ENCODE measurements around the gene TRIM47.

The TRIM47 gene

GRCh38 chr17:75919611-75920010, 41.2 kb upstream of the TRIM47 start:
- Histone ChIP-seq H3K4me1 (ENCODE audit: control insufficient read depth, insufficient read depth, low read length) (no peaks in the 10 kb centered on the region), H3K4me3 (ENCODE audit: low read depth, low read length) (no peak overlapping the region), H3K27me3 (ENCODE audit: control insufficient read depth, insufficient read depth, low read length) (no peaks in the 10 kb centered on the region), H3K27ac (ENCODE audit: low read depth, low read length) (no peak overlapping the region), H3K9me3 (ENCODE audit: control insufficient read depth, insufficient read depth, low read length) (no peaks in the 10 kb centered on the region), H3K36me3 (ENCODE audit: control insufficient read depth, insufficient read depth, low read length) (peaks cover 33% of the 10 kb centered on the region), H3K9ac (ENCODE audit: low read depth, low read length) (no peak overlapping the region)

DNA sequence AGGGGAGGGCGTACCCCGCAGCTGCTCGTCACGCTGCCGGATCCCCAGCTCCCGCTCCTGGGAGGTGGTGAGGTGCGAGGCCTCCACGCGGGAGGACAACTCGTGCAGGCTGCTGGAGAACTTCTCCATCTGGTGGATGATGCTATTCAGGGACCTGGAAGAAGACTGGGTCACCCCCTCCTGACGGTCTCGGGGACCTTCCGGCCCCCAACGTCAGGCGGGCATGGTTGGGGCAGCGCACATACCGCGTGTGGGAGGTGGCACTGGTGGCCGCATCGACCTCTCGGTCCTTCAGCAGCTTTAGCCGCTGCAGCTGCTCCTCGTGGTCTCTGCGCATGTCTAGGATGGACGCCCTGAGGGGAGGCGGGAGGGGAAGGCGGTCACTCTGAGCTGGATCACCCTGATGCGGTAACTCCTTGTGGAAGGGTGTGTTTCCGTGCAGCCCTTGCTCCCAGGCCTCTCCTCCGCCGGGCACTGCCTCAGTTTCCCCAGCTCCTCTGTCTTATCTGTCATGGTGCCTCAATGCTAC, 39.6 kb upstream of the TRIM47 start:
- Histone ChIP-seq H3K4me1 (ENCODE audit: control insufficient read depth, insufficient read depth, low read length) (no peaks in the 10 kb centered on the region), H3K36me3 (ENCODE audit: control insufficient read depth, insufficient read depth, low read length) (peaks cover 30% of the 10 kb centered on the region), H3K27ac (ENCODE audit: low read depth, low read length) (no peak overlapping the region), H3K9me3 (ENCODE audit: control insufficient read depth, insufficient read depth, low read length) (no peaks in the 10 kb centered on the region), H3K27me3 (ENCODE audit: control insufficient read depth, insufficient read depth, low read length) (no peaks in the 10 kb centered on the region), H3K4me3 (ENCODE audit: low read depth, low read length) (no peak overlapping the region), H3K9ac (ENCODE audit: low read depth, low read length) (no peak overlapping the region)

DNA sequence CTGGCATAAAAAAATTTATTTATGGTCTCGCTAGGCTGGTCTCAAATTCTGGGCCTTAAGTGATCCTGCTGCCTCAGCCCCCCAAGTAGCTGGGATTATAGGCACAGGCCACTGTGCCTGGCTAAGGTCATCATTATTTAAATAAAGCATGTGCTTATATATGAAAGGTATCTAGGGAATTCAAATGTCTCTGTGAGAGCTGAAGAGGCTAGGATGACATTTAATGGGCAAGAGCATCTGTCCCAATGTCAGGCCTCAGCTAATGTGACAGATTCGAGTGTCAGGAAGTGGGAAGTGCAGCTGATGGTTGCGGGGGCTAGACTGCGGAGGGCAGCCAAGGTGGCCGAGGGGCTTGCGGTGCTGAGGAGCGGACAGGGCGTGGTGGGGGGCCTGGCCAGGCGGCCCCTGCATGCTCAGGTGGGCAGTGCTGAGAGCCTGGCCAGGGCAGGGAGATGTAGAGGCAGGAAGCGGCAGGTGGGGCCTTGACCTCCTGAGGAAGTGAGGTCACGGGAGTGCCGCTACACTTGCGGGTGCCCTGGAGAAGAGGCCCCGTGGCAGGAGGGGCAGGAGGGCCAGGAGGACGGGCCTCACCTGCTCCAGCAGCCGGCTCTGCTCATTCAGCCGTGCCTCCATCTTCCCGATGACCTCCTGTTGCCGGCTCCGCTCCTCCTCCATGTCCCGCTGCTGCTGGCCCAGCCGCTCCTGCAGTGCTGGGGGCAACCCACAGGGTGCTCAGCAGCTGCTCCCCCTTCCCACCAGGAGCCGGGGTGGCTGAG, 38.9 kb upstream of the TRIM47 start:
- Histone ChIP-seq H3K9me3 (ENCODE audit: control insufficient read depth, insufficient read depth, low read length) (no peaks in the 10 kb centered on the region), H3K9ac (ENCODE audit: low read depth, low read length) (no peak overlapping the region), H3K27me3 (ENCODE audit: control insufficient read depth, insufficient read depth, low read length) (no peaks in the 10 kb centered on the region), H3K36me3 (ENCODE audit: control insufficient read depth, insufficient read depth, low read length) (peaks cover 26% of the 10 kb centered on the region), H3K4me1 (ENCODE audit: control insufficient read depth, insufficient read depth, low read length) (no peaks in the 10 kb centered on the region), H3K4me3 (ENCODE audit: low read depth, low read length) (no peak overlapping the region), H3K27ac (ENCODE audit: low read depth, low read length) (no peak overlapping the region)

GRCh38 chr17:75915268-75915667, 36.9 kb upstream of the TRIM47 start:
- no peaks in the 10 kb centered on the region for H3K4me1 ChIP-seq (ENCODE audit: control insufficient read depth, insufficient read depth, low read length)
- H3K9me3 ChIP-seq (ENCODE audit: control insufficient read depth, insufficient read depth, low read length), result no peaks in the 10 kb centered on the region
- H3K27me3 ChIP-seq (ENCODE audit: control insufficient read depth, insufficient read depth, low read length), result no peaks in the 10 kb centered on the region
- peaks cover 24% of the 10 kb centered on the region for H3K36me3 ChIP-seq (ENCODE audit: control insufficient read depth, insufficient read depth, low read length)
- no peak overlapping the region for H3K27ac ChIP-seq (ENCODE audit: low read depth, low read length)
- H3K4me3 ChIP-seq (ENCODE audit: low read depth, low read length), result no peak overlapping the region
- H3K9ac ChIP-seq (ENCODE audit: low read depth, low read length), result no peak overlapping the region

GRCh38 chr17:75914643-75915267, 36.4 kb upstream of the TRIM47 start:
- no peak overlapping the region for H3K27ac ChIP-seq (ENCODE audit: low read depth, low read length)
- H3K27me3 ChIP-seq (ENCODE audit: control insufficient read depth, insufficient read depth, low read length), result no peaks in the 10 kb centered on the region
- H3K4me1 ChIP-seq (ENCODE audit: control insufficient read depth, insufficient read depth, low read length), result no peaks in the 10 kb centered on the region
- no peaks in the 10 kb centered on the region for H3K9me3 ChIP-seq (ENCODE audit: control insufficient read depth, insufficient read depth, low read length)
- peaks cover 22% of the 10 kb centered on the region for H3K36me3 ChIP-seq (ENCODE audit: control insufficient read depth, insufficient read depth, low read length)
- no peak overlapping the region for H3K4me3 ChIP-seq (ENCODE audit: low read depth, low read length)
- no peak overlapping the region for H3K9ac ChIP-seq (ENCODE audit: low read depth, low read length)

- no peaks in the 10 kb centered on the region for H3K9me3 ChIP-seq (ENCODE audit: control insufficient read depth, insufficient read depth, low read length)
- H3K27ac ChIP-seq (ENCODE audit: low read depth, low read length), result no peak overlapping the region
- no peak overlapping the region for H3K4me3 ChIP-seq (ENCODE audit: low read depth, low read length)
- H3K9ac ChIP-seq (ENCODE audit: low read depth, low read length), result no peak overlapping the region
- no peaks in the 10 kb centered on the region for H3K4me1 ChIP-seq (ENCODE audit: control insufficient read depth, insufficient read depth, low read length)
- H3K27me3 ChIP-seq (ENCODE audit: control insufficient read depth, insufficient read depth, low read length), result no peaks in the 10 kb centered on the region
- peaks cover 16% of the 10 kb centered on the region; the same call in 1 of the 2 replicates for H3K36me3 ChIP-seq (ENCODE audit: control insufficient read depth, insufficient read depth, low read length)
These were observed 35.3 kb upstream of the TRIM47 start for GRCh38 chr17:75913537-75914210.

DNA sequence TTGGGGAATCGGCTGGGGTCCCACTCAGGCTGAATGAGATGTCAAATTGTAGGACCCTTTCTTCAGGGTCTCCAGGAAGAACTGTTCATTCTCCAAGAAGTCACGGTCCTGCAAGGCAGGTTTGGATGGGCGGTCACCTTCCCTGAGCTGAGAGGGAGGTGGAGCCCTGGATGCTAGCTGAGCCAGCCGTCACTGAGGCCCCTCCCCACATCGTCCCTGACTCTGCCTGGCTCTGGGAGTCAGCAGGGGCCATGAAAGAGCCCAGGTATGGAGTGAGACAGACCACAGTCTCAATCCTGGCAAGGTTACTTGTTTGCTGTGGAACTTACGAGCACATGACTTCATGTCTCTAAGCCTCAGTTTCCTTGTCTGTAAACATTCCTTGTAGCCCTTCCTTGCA, 32.3 kb upstream of the TRIM47 start:
- Histone ChIP-seq H3K36me3 (ENCODE audit: control insufficient read depth, insufficient read depth, low read length) (peaks cover 10% of the 10 kb centered on the region; the same call in 1 of the 2 replicates), H3K27me3 (ENCODE audit: control insufficient read depth, insufficient read depth, low read length) (no peaks in the 10 kb centered on the region), H3K27ac (ENCODE audit: low read depth, low read length) (peak overlapping the region; percentile 51), H3K4me3 (ENCODE audit: low read depth, low read length) (no peak overlapping the region), H3K9me3 (ENCODE audit: control insufficient read depth, insufficient read depth, low read length) (no peaks in the 10 kb centered on the region), H3K9ac (ENCODE audit: low read depth, low read length) (no peak overlapping the region), H3K4me1 (ENCODE audit: control insufficient read depth, insufficient read depth, low read length) (no peaks in the 10 kb centered on the region)

GRCh38 chr17:75909812-75910274, 31.5 kb upstream of the TRIM47 start:
- no peaks in the 10 kb centered on the region for H3K27me3 ChIP-seq (ENCODE audit: control insufficient read depth, insufficient read depth, low read length)
- no peaks in the 10 kb centered on the region for H3K4me1 ChIP-seq (ENCODE audit: control insufficient read depth, insufficient read depth, low read length)
- H3K4me3 ChIP-seq (ENCODE audit: low read depth, low read length), result no peak overlapping the region
- H3K9me3 ChIP-seq (ENCODE audit: control insufficient read depth, insufficient read depth, low read length), result no peaks in the 10 kb centered on the region
- peaks cover 10% of the 10 kb centered on the region; the same call in 1 of the 2 replicates for H3K36me3 ChIP-seq (ENCODE audit: control insufficient read depth, insufficient read depth, low read length)
- no peak overlapping the region for H3K9ac ChIP-seq (ENCODE audit: low read depth, low read length)
- no peak overlapping the region for H3K27ac ChIP-seq (ENCODE audit: low read depth, low read length)

- Histone ChIP-seq H3K9me3 (ENCODE audit: control insufficient read depth, insufficient read depth, low read length) (no peaks in the 10 kb centered on the region), H3K9ac (ENCODE audit: low read depth, low read length) (no peak overlapping the region), H3K36me3 (ENCODE audit: control insufficient read depth, insufficient read depth, low read length) (peaks cover 7% of the 10 kb centered on the region; the same call in 1 of the 2 replicates), H3K27me3 (ENCODE audit: control insufficient read depth, insufficient read depth, low read length) (no peaks in the 10 kb centered on the region), H3K4me3 (ENCODE audit: low read depth, low read length) (no peak overlapping the region), H3K4me1 (ENCODE audit: control insufficient read depth, insufficient read depth, low read length) (no peaks in the 10 kb centered on the region), H3K27ac (ENCODE audit: low read depth, low read length) (no peak overlapping the region)
These were observed 30.9 kb upstream of the TRIM47 start for GRCh38 chr17:75909051-75909811.

DNA sequence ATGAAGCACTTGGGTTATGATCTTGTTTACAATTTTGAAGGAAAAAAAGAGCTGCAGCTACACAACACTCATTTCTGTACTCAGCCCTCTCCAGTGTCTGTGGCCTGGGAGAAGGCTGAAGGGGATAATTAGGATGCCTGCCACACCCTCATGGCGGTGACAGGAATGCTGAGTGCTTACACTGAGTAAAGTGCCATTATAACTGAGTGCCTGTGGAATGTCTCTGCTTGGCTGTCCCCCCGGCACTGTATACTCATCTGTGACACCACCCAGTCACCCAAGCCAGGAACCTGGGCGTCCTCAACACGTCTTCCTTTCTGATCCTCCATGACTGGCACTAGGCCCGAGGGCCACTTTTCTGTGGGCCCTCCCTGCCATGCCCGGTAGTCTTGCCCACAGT, 29.8 kb upstream of the TRIM47 start:
- no peaks in the 10 kb centered on the region for H3K4me1 ChIP-seq (ENCODE audit: control insufficient read depth, insufficient read depth, low read length)

More for the DNA sequence above, 29.8 kb upstream of the TRIM47 start:
- Histone ChIP-seq H3K36me3 (ENCODE audit: control insufficient read depth, insufficient read depth, low read length) (peaks cover 7% of the 10 kb centered on the region; the same call in 1 of the 2 replicates), H3K27ac (ENCODE audit: low read depth, low read length) (no peak overlapping the region), H3K9me3 (ENCODE audit: control insufficient read depth, insufficient read depth, low read length) (no peaks in the 10 kb centered on the region), H3K4me3 (ENCODE audit: low read depth, low read length) (no peak overlapping the region), H3K27me3 (ENCODE audit: control insufficient read depth, insufficient read depth, low read length) (no peaks in the 10 kb centered on the region), H3K9ac (ENCODE audit: low read depth, low read length) (no peak overlapping the region)
